Pons (tissue), 1 donor: ENCODE measurements around the gene CCL4.
A peak's percentile ranks its signal among the peaks of the same experiment; 100 is the strongest.
"Not testable (repeated sequence)": the region's sequence is repeated elsewhere in the genome, so short reads cannot be mapped to it uniquely, and the experiment has no call there.

Source experiments
- DNase-seq: peaks from one replicate; pipeline ENCODE4 v3.0.0-alpha.2; 2016; ENCODE audit warnings: low spot score

Gene CCL4

GRCh38 chr17:36087897-36088572, 15.6 kb upstream of the CCL4 start:
- not testable (repeated sequence) for DNase-seq

- DNase-seq: no peak
Observed at GRCh38 chr17:36088670-36089338, 14.8 kb upstream of the CCL4 start.

- no peak for DNase-seq
Observed at GRCh38 chr17:36089339-36089865, 14.2 kb upstream of the CCL4 start.

GRCh38 chr17:36089888-36090836, 13.5 kb upstream of the CCL4 start, which contains the start of gene CCL3:
Gene CCL3 (minus strand): TSS chr17:36090143. CDS start chr17:36090058, 85 bp downstream.
- peak; percentile 82 for DNase-seq

GRCh38 chr17:36092230-36092629, 11.4 kb upstream of the CCL4 start:
- DNase-seq: peak; percentile 54

- DNase-seq: not testable (repeated sequence)
Observed at GRCh38 chr17:36092715-36093114, 10.9 kb upstream of the CCL4 start.

GRCh38 chr17:36094232-36094631, 9.4 kb upstream of the CCL4 start:
- no peak for DNase-seq

GRCh38 chr17:36094746-36095145, 8.9 kb upstream of the CCL4 start:
- DNase-seq: no peak

GRCh38 chr17:36095992-36096391, 7.6 kb upstream of the CCL4 start:
- no peak for DNase-seq

GRCh38 chr17:36099004-36099403, 4.6 kb upstream of the CCL4 start:
- not testable (repeated sequence) for DNase-seq

- DNase-seq: not testable (repeated sequence)
Observed at GRCh38 chr17:36104246-36104645, 619 bp downstream of the CCL4 start.

GRCh38 chr17:36104701-36105181, 1.1 kb downstream of the CCL4 start:
- no peak for DNase-seq

- DNase-seq: no peak
Observed at GRCh38 chr17:36105781-36106492, 2.3 kb downstream of the CCL4 start.

- DNase-seq: no peak
Observed at GRCh38 chr17:36106493-36106835, 2.8 kb downstream of the CCL4 start.

- DNase-seq: no peak
Observed at GRCh38 chr17:36107660-36108059, 4.0 kb downstream of the CCL4 start.

- not testable (repeated sequence) for DNase-seq
Observed at GRCh38 chr17:36108265-36108664, 4.6 kb downstream of the CCL4 start.

GRCh38 chr17:36111068-36111490, 7.5 kb downstream of the CCL4 start:
- no peak for DNase-seq

GRCh38 chr17:36112572-36112971, 8.9 kb downstream of the CCL4 start:
- no peak for DNase-seq

GRCh38 chr17:36113131-36113530, 9.5 kb downstream of the CCL4 start:
- not testable (repeated sequence) for DNase-seq

- DNase-seq: not testable (repeated sequence)
Observed at GRCh38 chr17:36114971-36115648, 11.5 kb downstream of the CCL4 start.

GRCh38 chr17:36115649-36115977, 12.0 kb downstream of the CCL4 start:
- not testable (repeated sequence) for DNase-seq
